OCI-LY1 (cell line): ENCODE data around the gene ARFGEF3.

Experiments used
- H2AFZ ChIP-seq: fragments of 200-600 bp; sonication (generic), shearing (Covaris generic); 2 replicates; pipeline ENCODE4 v1.6.0; 2014; ENCODE audit warnings: antibody characterized with exemption, mild to moderate bottlenecking, low read length
- H3F3A ChIP-seq: fragments of 200-600 bp; sonication (generic), shearing (Covaris generic); 2 replicates; pipeline ENCODE4 v1.6.0; 2014; ENCODE audit warnings: mild to moderate bottlenecking, antibody characterized with exemption, low read length, moderate library complexity; ENCODE audit not compliant: insufficient read depth
- H3K27ac ChIP-seq: fragments of 200-600 bp; sonication (generic); 2 replicates; pipeline ENCODE4 v1.5.1; 2014; ENCODE audit warnings: low read length, mixed run types, mild to moderate bottlenecking, low read depth; ENCODE audit not compliant: poor library complexity, severe bottlenecking
- H3K27me3 ChIP-seq: fragments of 200-600 bp; sonication (generic); 2 replicates; pipeline ENCODE4 v1.6.0; 2014; ENCODE audit warnings: antibody characterized with exemption, mild to moderate bottlenecking, low read length, moderate library complexity; ENCODE audit not compliant: insufficient read depth
- H3K36me3 ChIP-seq: fragments of 200-600 bp; sonication (generic); 2 replicates; pipeline ENCODE4 v1.6.1; 2014; ENCODE audit warnings: mild to moderate bottlenecking, antibody characterized with exemption, low read length, moderate library complexity, mixed read lengths; ENCODE audit not compliant: insufficient read depth
- H3K4me1 ChIP-seq: fragments of 200-600 bp; sonication (generic); 2 replicates; pipeline ENCODE4 v1.5.1; 2014; ENCODE audit warnings: mild to moderate bottlenecking, low read length, moderate library complexity; ENCODE audit not compliant: insufficient read depth, severe bottlenecking
- H3K4me2 ChIP-seq: fragments of 200-600 bp; sonication (generic), shearing (Covaris generic); 2 replicates; pipeline ENCODE4 v1.6.1; 2014; ENCODE audit warnings: low read length
- H3K4me3 ChIP-seq: fragments of 200-600 bp; sonication (generic); 2 replicates; pipeline ENCODE4 v1.5.1; 2014; ENCODE audit warnings: low read length, low read depth, mild to moderate bottlenecking, mixed read lengths; ENCODE audit not compliant: poor library complexity, severe bottlenecking
- H3K79me2 ChIP-seq: fragments of 200-600 bp; shearing (Covaris generic); 2 replicates; pipeline ENCODE4 v1.6.1; 2016; ENCODE audit warnings: mixed run types, low read length, mixed read lengths; ENCODE audit not compliant: insufficient read depth
- H3K9ac ChIP-seq: fragments of 200-600 bp; sonication (generic), shearing (Covaris generic); 2 replicates; pipeline ENCODE4 v1.6.1; 2014; ENCODE audit warnings: mild to moderate bottlenecking, low read length, mixed read lengths
- H3K9me2 ChIP-seq: fragments of 200-600 bp; sonication (generic), shearing (Covaris generic); 2 replicates; pipeline ENCODE4 v1.6.1; 2014; ENCODE audit warnings: low read depth, mild to moderate bottlenecking, low read length, mixed read lengths
- H3K9me3 ChIP-seq: fragments of 200-600 bp; shearing (Covaris generic); 2 replicates; pipeline ENCODE4 v1.6.1; 2014; ENCODE audit warnings: low read length, mixed read lengths
- H4K20me1 ChIP-seq: fragments of 200-600 bp; sonication (generic), shearing (Covaris generic); 2 replicates; pipeline ENCODE4 v1.6.0; 2016; ENCODE audit warnings: mild to moderate bottlenecking, low read length; ENCODE audit not compliant: insufficient read depth
- CTCF ChIP-seq: fragments of 200-600 bp; sonication (generic), shearing (Covaris generic); IDR thresholded peaks from 2 replicates; pipeline ENCODE4 v1.5.1; 2017; ENCODE audit warnings: mild to moderate bottlenecking, antibody characterized with exemption, low read length, moderate library complexity, mixed read lengths
- EZH2 ChIP-seq: fragments of 200-600 bp; sonication (generic), shearing (Covaris generic); IDR thresholded peaks from 2 replicates; pipeline ENCODE4 v1.8.0; 2017; ENCODE audit warnings: borderline replicate concordance, mixed run types, mild to moderate bottlenecking, antibody characterized with exemption, low read length, moderate library complexity, mixed read lengths

The ARFGEF3 gene

GRCh38 chr6:138226700-138227315 is 65.1 kb downstream of the ARFGEF3 start:
- Histone ChIP-seq H3K4me3 (no peak overlapping the region), H2AFZ (no peak overlapping the region), H3K9me2 (no peaks in the 10 kb centered on the region), H3K9me3 (no peaks in the 10 kb centered on the region), H3K27ac (no peak overlapping the region), H3K4me2 (no peak overlapping the region), H3K9ac (no peak overlapping the region), H3K4me1 (no peaks in the 10 kb centered on the region), H3K36me3 (no peaks in the 10 kb centered on the region), H3F3A (no peaks in the 10 kb centered on the region), H3K27me3 (no peaks in the 10 kb centered on the region), H3K79me2 (no peaks in the 10 kb centered on the region), H4K20me1 (no peaks in the 10 kb centered on the region)
- TF ChIP-seq EZH2 (no peak), CTCF (no peak)

GRCh38 chr6:138227316-138227781 is 65.6 kb downstream of the ARFGEF3 start:
- no peaks in the 10 kb centered on the region for H3K36me3 ChIP-seq
- no peaks in the 10 kb centered on the region for H3K9me3 ChIP-seq
- TF ChIP-seq CTCF (no peak), EZH2 (no peak)
- H3K4me2 ChIP-seq, result no peak overlapping the region
- H4K20me1 ChIP-seq, result no peaks in the 10 kb centered on the region
- H3K9ac ChIP-seq, result no peak overlapping the region
- no peaks in the 10 kb centered on the region for H3F3A ChIP-seq
- H3K27me3 ChIP-seq, result no peaks in the 10 kb centered on the region
- H2AFZ ChIP-seq, result no peak overlapping the region
- H3K9me2 ChIP-seq, result no peaks in the 10 kb centered on the region
- H3K4me1 ChIP-seq, result no peaks in the 10 kb centered on the region
- no peaks in the 10 kb centered on the region for H3K79me2 ChIP-seq
- H3K4me3 ChIP-seq, result no peak overlapping the region
- no peak overlapping the region for H3K27ac ChIP-seq

GRCh38 chr6:138229072-138229471 is 67.3 kb downstream of the ARFGEF3 start:
- H3F3A ChIP-seq, result no peaks in the 10 kb centered on the region
- no peak overlapping the region for H3K4me3 ChIP-seq
- H3K9me2 ChIP-seq, result no peaks in the 10 kb centered on the region
- H2AFZ ChIP-seq, result no peak overlapping the region
- no peak overlapping the region for H3K27ac ChIP-seq
- H3K9me3 ChIP-seq, result no peaks in the 10 kb centered on the region
- no peaks in the 10 kb centered on the region for H3K36me3 ChIP-seq
- H3K4me2 ChIP-seq, result no peak overlapping the region
- H3K27me3 ChIP-seq, result no peaks in the 10 kb centered on the region
- H4K20me1 ChIP-seq, result no peaks in the 10 kb centered on the region
- no peaks in the 10 kb centered on the region for H3K79me2 ChIP-seq
- no peaks in the 10 kb centered on the region for H3K4me1 ChIP-seq
- TF ChIP-seq EZH2 (no peak), CTCF (no peak)
- H3K9ac ChIP-seq, result no peak overlapping the region
